A549 (cell line): ENCODE results near the gene TRMT11.

Experiments
- BHLHE40 ChIP-seq: IDR thresholded peaks from 2 replicates; pipeline ENCODE4 v1.6.1; 2012; ENCODE audit warnings: low read depth, low read length, inconsistent platforms
- CEBPB ChIP-seq, 2 experiments: fragments of >200 bp in 1 of 2; sonication (Bioruptor Twin) in 1 of 2; formaldehyde crosslinking in 1 of 2; IDR thresholded peaks; 2 replicates each; pipeline ENCODE4 v1.6.1; 2012 to 2016
- CTCF ChIP-seq: fragments of >200 bp; sonication (Bioruptor Twin); formaldehyde crosslinking; IDR thresholded peaks from 3 replicates; pipeline ENCODE4 v1.5.1; 2016
- EHF ChIP-seq: fragments of 250-450 bp; sonication (Bioruptor Pico); IDR thresholded peaks from 2 replicates; pipeline ENCODE4 v1.5.0; 2020; ENCODE audit warnings: mild to moderate bottlenecking
- EP300 ChIP-seq, 2 experiments: fragments of >200 bp; sonication (Bioruptor Twin); formaldehyde crosslinking; IDR thresholded peaks; 2 replicates in 1 of 2; 3 replicates in 1 of 2; pipeline ENCODE4 v1.6.1; 2016 to 2017
- FOSL2 ChIP-seq, 2 experiments: fragments of 450-650 bp in 1 of 2; fragments of >200 bp in 1 of 2; sonication (Bioruptor Twin) in 1 of 2; formaldehyde crosslinking; IDR thresholded peaks; 2 replicates each; pipeline versions ENCODE4 v1.5.0 to v1.6.1; 2016 to 2020; ENCODE audit warnings: mild to moderate bottlenecking in 1 of 2, moderate library complexity in 1 of 2
- HDAC2 ChIP-seq: fragments of 200-600 bp; sonication (generic); IDR thresholded peaks from 2 replicates; pipeline ENCODE4 v1.6.1; 2016
- HOXA7 ChIP-seq: fragments of 250-450 bp; sonication (Bioruptor Pico); IDR thresholded peaks from 2 replicates; pipeline ENCODE4 v1.5.0; 2020; ENCODE audit warnings: mild to moderate bottlenecking, moderate library complexity
- MYC ChIP-seq: IDR thresholded peaks from 2 replicates; pipeline ENCODE4 v1.6.1; 2012; ENCODE audit warnings: mild to moderate bottlenecking, inconsistent platforms, low read length, improper control_type of control experiment, borderline replicate concordance
- POLR2A ChIP-seq: IDR thresholded peaks from 2 replicates; pipeline ENCODE4 v1.6.1; 2012; ENCODE audit warnings: mild to moderate bottlenecking, low read length
- RAD21 ChIP-seq, 2 experiments: fragments of >200 bp in 1 of 2; sonication (Bioruptor Twin) in 1 of 2; formaldehyde crosslinking in 1 of 2; IDR thresholded peaks in 1 of 2; conservative IDR thresholded peaks in 1 of 2; 2 replicates in 1 of 2; 3 replicates in 1 of 2; pipeline ENCODE4 v1.6.1; 2012 to 2018; ENCODE audit warnings: inconsistent platforms in 1 of 2
- REST ChIP-seq: fragments of 200-600 bp; sonication (generic); IDR thresholded peaks from 2 replicates; pipeline ENCODE4 v1.6.1; 2016; ENCODE audit warnings: antibody characterized with exemption, mild to moderate bottlenecking, moderate library complexity
- USF2 ChIP-seq: fragments of 450-650 bp; IDR thresholded peaks from 2 replicates; pipeline ENCODE4 v1.6.1; 2014; ENCODE audit warnings: antibody characterized with exemption
- ZFP36 ChIP-seq: fragments of 450-650 bp; IDR thresholded peaks from 2 replicates; pipeline ENCODE4 v1.6.1; 2014; ENCODE audit warnings: borderline replicate concordance; ENCODE audit not compliant: partially characterized antibody

GRCh38 chr6:126054258-126054702 lies 67.9 kb downstream of the TRMT11 start:
- TF ChIP-seq RAD21 (conservative IDR thresholded peaks at IDR 0.05 in 1 of 2, IDR thresholded peaks at IDR 0.05 in 1 of 2) (no peak), BHLHE40 (no peak), ZFP36 (no peak), REST (no peak), CTCF (no peak), USF2 (no peak), EP300 (IDR thresholded peaks at IDR 0.05) (no peak), CEBPB (IDR thresholded peaks at IDR 0.05) (no peak), HDAC2 (no peak), HOXA7 (no peak), POLR2A (no peak), EHF (CRISPR knock-in tag) (no peak), FOSL2 (IDR thresholded peaks at IDR 0.05) (no peak), FOSL2 (CRISPR knock-in tag; IDR thresholded peaks at IDR 0.05) (no peak), MYC (no peak)
